Measurements from ENCODE around the gene EPS8L2. TPM values are rescaled to one million over a fixed set of nuclear protein-coding genes. Genes with fewer than 3 reads are reported as not detected.

Gene EPS8L2
- total RNA-seq, 4 donors from 2014 or later = 163 to 367 (median 238) TPM

GRCh38 chr11:714436-714835 lies 8.4 kb downstream of the EPS8L2 start:
- TF ChIP-seq POLR2A (IDR thresholded peaks at IDR 0.05) (no peak), CTCF (IDR thresholded peaks at IDR 0.05) (no peak)
- Histone ChIP-seq H3K4me3 (no peak overlapping the region), H3K27me3 (peaks cover 0 to 11% (median 0%) of the 10 kb centered on the region in 4 donors), H3K27ac (no peak overlapping the region), H3K9me3 (no peaks in the 10 kb centered on the region), H3K4me1 (peaks cover 0 to 41% (median 13%) of the 10 kb centered on the region in 3 donors), H3K36me3 (peaks cover 0 to 60% (median 8%) of the 10 kb centered on the region in 3 donors)
- WGBS, 2 donors = 94 to 96% methylated on average over 6 of the region's 6 CpGs
- intact Hi-C loops (cut with DNase I) = no loop called here
- DNase-seq = no peak

- TF ChIP-seq CTCF (IDR thresholded peaks at IDR 0.05) (no peak), POLR2A (IDR thresholded peaks at IDR 0.05) (no peak)
- H3K27ac ChIP-seq = no peak overlapping the region
- H3K27me3 ChIP-seq = peaks cover 0 to 44% (median 3%) of the 10 kb centered on the region in 4 donors
- peaks cover 12 to 56% (median 16%) of the 10 kb centered on the region in 3 donors for H3K4me1 ChIP-seq
- peaks cover 12 to 71% (median 22%) of the 10 kb centered on the region in 3 donors for H3K36me3 ChIP-seq
- no peak overlapping the region for H3K4me3 ChIP-seq
- WGBS, 2 donors = 72 to 77% methylated on average over 15 to 30 of the region's 34 CpGs
- intact Hi-C loops (cut with DNase I) = loop anchor here (5.0 to 10.0 kb wide), 2 partner anchors 55 to 162 kb away; no protein-coding TSS in a partner anchor
- H3K9me3 ChIP-seq = no peaks in the 10 kb centered on the region
- DNase-seq = no peak
Measured at GRCh38 chr11:719214-720016, 13.4 kb downstream of the EPS8L2 start.

- WGBS, 2 donors = 82 to 90% methylated on average over 3 to 12 of the region's 35 CpGs
- H3K27me3 ChIP-seq = peaks cover 0 to 51% (median 3%) of the 10 kb centered on the region in 4 donors
- no peaks in the 10 kb centered on the region for H3K9me3 ChIP-seq
- peaks cover 12 to 79% (median 22%) of the 10 kb centered on the region in 3 donors for H3K36me3 ChIP-seq
- TF ChIP-seq POLR2A (IDR thresholded peaks at IDR 0.05) = no peak
- TF ChIP-seq CTCF (IDR thresholded peaks at IDR 0.05) = no peak
- no peak for DNase-seq
- H3K4me1 ChIP-seq = peaks cover 12 to 63% (median 17%) of the 10 kb centered on the region in 3 donors
- H3K4me3 ChIP-seq = peak overlapping the region in 2 of 4 donors; percentile 20 to 46
- intact Hi-C loops (cut with DNase I) = loop anchor here (5.0 to 10.0 kb wide), 2 partner anchors 55 to 163 kb away; no protein-coding TSS in a partner anchor
- H3K27ac ChIP-seq = no peak overlapping the region
Measured at GRCh38 chr11:720017-720641, 14.1 kb downstream of the EPS8L2 start.

GRCh38 chr11:720642-721246 lies 14.7 kb downstream of the EPS8L2 start:
- intact Hi-C loops (cut with DNase I) = loop anchor here (5.0 to 10.0 kb wide), 2 partner anchors 56 to 163 kb away; no protein-coding TSS in a partner anchor
- Histone ChIP-seq H3K36me3 (peaks cover 12 to 79% (median 22%) of the 10 kb centered on the region in 3 donors), H3K27me3 (peaks cover 0 to 57% (median 3%) of the 10 kb centered on the region in 4 donors), H3K27ac (peak overlapping the region in 2 of 4 donors; percentile 3 to 4), H3K4me3 (peak overlapping the region in 2 of 4 donors; percentile 20 to 46), H3K4me1 (peaks cover 18 to 69% (median 23%) of the 10 kb centered on the region in 3 donors), H3K9me3 (no peaks in the 10 kb centered on the region)
- 21% methylated on average over 6 of the region's 53 CpGs; no CpG with 5 or more reads in 1 of the 2 donors for WGBS, 2 donors
- TF ChIP-seq POLR2A (IDR thresholded peaks at IDR 0.05) (no peak), CTCF (IDR thresholded peaks at IDR 0.05) (no peak)
- no peak for DNase-seq

Measured in esophagus squamous epithelium (tissue), 5 donors.